Transverse colon (tissue), 4 donors: ENCODE measurements around the gene DPP7.

Source experiments
- CTCF ChIP-seq, 5 experiments: fragments of 200-600 bp in 3 of 5; fragments of 450-650 bp in 2 of 5; sonication (generic) in 3 of 5; IDR thresholded peaks; 1 replicate in 2 of 5; 2 replicates in 3 of 5; pipeline ENCODE4 v1.5.1; 2016 to 2017; ENCODE audit warnings: antibody characterized with exemption in 5 of 5, inconsistent platforms in 3 of 5, mild to moderate bottlenecking in 2 of 5, moderate library complexity in 1 of 5
- EP300 ChIP-seq: sonication (generic); formaldehyde crosslinking; IDR thresholded peaks from one replicate; pipeline ENCODE4 v1.6.1; 2017; ENCODE audit warnings: antibody characterized with exemption, low read depth
- POLR2A ChIP-seq: fragments of 450-650 bp; IDR thresholded peaks from one replicate; pipeline ENCODE4 v1.6.1; 2016; ENCODE audit warnings: antibody characterized with exemption, mild to moderate bottlenecking, moderate library complexity
- POLR2AphosphoS5 ChIP-seq, 3 donors: sonication (generic); formaldehyde crosslinking; IDR thresholded peaks; one replicate each; pipeline ENCODE4 v1.6.1; 2016; ENCODE audit warnings: antibody characterized with exemption in 3 of 3

GRCh38 chr9:137123468-137123837 lies 8.9 kb upstream of the DPP7 start:
- TF ChIP-seq POLR2A, result no peak
- no peak for TF ChIP-seq CTCF (IDR thresholded peaks at IDR 0.05)
- no peak for TF ChIP-seq POLR2AphosphoS5 (IDR thresholded peaks at IDR 0.05)
- TF ChIP-seq EP300, result no peak
